IPS DF 19.7 (cell line): ENCODE measurements around the gene KCNN4.
"Not testable (repeated sequence)": the region's sequence is repeated elsewhere in the genome, so short reads cannot be mapped to it uniquely, and the experiment has no call there.

Source experiments
- DNase-seq: peaks from one replicate; pipeline ENCODE4 v3.0.0-alpha.2; 2013; ENCODE audit warnings: low read depth, low spot score

KCNN4 gene

DNA sequence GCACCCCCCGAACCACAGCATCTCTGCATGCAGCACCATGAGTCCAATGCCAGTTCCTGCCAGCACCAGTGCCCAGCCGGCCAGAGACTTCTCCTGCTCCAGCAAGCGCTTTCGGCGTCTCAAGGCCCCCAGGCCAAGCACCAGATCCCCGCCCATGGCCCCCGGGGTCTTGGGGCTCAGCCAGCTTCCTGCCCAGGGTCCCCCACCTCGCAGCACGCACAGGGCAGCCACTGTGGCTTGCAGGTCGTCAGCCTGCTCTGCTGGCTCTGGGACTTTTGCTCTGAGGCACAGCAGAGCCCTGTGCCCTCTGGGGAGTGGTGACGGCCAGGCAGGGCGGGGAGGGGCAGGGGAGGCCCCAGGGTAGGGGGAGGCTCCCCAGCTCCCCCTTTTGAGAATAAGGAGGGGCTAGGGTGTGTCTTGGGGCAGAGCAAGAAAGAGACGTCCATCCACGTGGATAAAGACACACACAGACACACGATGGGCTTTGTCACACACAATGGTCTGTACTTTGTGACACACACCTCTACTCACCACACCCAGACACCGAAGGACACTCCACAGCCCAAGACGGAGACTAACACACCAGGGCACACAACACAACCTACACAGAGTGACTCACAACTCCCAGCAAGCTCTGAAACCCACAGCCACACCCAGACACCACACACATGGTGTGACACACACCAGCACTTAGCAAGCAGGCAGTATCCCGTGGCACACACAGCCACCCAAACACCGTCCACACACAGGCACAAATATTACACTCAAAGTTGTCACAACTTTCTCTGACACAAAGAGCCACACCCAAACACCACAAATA is at the start of gene KCNN4:
KCNN4 (minus strand) TSS at position 268 of the 820 bp plus-strand sequence; CDS start at position 156, 112 bp downstream.
- DNase-seq, result no peak

DNA sequence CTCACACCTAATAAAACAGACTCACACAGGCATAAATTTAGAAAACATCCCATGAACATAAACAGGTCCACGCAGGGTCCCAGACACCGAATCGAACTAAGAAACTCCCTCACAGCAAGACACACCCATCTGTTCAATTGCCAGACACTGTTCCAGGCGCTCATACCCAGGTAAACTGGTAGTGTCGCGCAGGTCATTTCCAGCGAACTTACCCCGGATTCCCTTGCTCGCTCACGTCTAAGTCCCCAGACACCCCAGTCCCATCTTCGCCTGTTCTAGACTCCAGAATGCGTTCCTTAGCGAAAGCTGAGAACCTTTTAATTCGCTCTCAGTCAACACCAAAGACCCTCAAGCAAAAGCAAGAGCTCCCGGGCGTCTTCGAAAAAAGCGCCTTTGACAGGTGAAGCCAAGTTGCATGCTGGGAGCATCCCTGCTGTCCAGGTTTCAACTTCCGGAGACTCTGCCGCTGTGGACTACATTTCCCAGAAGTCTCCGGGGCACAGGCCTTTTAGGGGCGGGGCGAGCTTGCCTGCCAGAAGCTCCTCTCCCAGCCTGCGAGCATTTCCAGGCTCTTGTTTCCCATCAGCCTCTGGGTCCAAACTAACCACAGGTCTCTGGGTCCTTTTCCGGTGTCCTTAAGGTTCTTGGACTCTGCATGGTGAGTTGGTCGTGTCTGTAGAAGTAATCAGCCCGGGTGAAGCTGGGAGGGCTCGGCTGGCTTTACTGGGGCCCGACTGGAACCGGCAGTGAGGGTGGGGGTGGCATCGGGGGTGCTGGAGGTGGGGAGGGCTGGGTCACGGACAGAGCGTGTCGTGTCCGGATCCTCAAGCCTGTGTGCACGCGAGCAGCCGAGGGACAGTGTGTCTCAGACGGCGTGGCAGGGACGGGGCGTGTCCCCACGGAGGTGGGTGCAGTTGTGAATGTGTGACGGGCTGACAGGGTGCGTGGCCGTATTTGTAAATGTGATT is 46.3 kb upstream of the KCNN4 start, which contains the start of gene ZNF283:
ZNF283 (plus strand) TSS at position 535 of the 968 bp plus-strand sequence. CDS start 6,184 bp downstream, outside the sequence.
- peak; percentile 88 for DNase-seq

DNA sequence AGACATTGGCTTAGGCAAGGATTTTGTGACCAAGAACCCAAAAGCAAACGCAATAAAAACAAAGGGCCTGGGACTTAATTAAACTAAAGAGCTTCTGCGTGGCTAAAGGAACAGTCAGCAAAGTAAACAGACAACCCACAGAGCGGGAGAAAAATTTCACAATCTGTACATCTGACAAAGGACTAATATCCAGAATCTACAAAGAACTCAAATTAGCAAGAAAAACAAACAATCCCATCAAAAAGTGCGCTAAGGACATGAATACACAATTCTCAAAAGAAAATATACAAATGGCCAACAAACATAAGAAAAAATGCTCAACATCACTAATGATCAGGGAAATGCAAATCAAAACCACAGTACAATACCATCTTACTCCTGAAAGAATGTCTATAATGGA is 43.8 kb upstream of the KCNN4 start:
- DNase-seq, result not testable (repeated sequence)

DNA sequence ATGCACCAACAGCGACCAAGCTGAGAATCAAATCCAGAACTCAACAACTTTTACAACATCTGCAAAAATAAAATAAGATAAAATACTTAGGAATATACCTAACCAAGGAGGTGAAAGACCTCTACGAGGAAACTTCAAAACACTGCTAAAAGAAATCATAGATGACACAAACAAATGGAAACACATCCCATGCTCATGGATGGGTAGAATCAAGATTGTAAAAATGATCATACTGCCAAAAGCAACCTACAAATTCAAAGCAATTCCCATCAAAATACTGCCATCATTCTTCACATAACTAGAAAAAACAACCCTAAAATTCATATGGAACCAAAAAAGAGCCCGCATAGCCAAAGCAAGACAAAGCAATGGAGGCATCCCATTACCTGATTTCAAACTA is 43.1 kb upstream of the KCNN4 start:
- DNase-seq, result not testable (repeated sequence)

DNA sequence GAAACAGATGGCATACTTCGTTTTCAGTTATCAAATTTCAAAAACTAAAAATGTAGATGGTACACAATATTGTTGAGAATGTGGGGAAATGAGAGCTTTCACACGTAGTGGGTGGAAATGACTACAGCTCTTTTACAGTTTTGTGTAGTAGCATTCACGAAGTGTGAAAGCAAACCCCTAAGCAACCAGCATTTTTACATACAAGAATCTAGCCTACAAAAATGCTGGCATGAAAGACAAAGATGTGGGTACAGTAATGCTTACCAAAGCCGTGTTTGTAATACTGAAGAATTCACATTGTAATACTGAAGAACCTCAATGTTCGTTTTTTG is 40.1 kb upstream of the KCNN4 start:
- DNase-seq, result no peak

DNA sequence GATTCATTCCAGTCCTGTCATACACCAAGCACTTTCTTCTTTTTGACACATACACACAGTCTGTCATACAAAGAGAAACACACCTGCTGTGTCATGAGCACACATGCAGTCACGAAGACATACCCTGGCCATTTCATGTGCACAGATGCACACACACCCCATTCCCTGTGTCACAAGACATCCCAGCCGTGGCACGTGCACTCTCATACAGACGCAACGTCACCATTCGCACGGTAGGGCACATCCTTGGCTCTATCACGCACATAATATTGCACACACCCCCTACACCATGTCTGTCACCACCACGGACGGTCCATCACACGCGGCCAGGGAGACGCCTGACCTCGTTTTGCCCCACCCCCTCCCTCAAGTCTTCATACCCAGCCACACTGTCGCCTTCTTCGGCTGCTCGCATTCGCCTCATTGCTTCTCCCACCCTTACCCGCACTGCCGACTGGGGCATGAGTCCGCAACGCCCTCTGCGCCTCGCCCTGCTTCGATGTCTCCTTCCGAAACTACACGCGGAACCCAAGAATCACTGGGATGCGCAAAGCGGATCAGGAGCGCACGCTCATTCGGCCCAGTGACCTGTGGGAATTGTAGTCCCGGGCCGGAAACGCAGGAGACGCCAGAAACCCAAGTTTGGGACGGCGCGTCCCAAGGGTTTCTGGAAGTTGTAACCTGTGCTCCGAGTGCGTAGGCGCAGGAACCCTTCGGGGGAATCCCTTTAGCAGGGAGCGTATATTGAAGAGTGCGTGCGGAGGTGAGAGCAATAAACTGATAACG is 39.5 kb upstream of the KCNN4 start:
- no peak for DNase-seq

DNA sequence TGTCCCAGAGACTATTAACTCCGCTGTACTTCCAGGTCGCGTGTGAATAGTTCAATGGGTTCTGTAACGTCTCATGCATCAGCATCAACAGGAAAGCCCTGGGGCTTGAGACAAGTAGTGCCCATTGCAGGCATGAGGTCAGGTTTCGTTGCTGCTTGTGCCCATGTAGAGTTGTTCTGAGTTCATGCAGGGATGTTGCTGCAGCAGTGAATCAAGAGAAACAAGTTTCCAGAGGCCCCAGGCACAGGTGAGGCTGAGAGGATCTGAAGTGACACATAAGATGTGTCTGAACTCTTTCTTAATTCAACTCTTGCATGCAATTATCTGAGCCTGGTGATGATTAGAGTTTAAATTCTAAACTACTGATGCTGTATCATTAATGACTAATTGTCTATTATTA is 37.7 kb upstream of the KCNN4 start:
- no peak for DNase-seq

DNA sequence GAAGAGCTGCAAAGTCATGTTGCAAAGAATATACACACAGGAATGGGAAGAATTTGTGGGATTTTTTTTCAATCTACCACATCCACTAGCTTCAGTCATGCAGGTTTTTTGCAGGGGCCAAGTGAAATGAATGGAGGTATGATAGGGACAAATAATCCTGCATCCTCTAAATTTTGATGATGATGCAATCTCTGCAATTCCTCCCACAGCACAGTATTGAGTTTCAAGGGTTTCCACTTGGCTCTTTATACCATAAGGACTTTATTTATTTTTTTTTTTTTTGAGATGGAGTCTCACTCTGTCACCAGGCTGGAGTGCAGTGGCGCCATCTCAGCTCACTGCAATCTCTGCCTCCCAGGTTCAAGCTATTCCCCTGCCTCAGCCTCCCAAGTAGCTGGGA is 36.7 kb upstream of the KCNN4 start:
- DNase-seq, result not testable (repeated sequence)

DNA sequence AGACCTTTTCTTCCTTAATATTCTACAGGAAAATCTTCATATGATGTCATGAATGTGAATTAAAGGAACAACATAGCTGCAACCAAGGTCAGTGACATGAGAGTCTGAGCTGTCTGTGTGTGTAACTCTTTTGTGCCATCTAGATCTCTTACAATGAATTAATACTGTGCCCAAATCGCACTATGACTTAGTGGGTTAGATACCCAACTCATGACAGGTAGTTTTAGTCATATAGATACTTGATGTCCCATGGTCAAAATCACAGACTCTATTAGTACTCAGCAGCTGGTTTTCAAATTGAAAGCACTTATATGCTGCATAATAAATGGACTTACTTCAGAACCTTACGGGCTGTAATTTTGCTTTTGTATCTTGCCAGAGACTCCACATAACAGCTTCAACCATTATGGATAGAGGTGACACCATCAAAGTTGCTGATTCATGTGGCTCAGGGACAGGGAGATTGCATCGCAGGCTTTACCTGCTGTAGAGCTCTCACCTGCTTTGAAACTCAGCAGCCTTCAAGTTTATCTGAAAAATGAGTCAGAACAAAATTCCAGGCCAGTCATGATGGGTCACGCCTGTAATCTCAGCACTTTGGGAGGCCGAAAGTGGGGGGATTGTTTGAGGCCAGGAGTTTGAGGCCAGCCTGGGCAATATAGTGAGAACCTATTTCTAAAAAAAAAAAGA is 34.0 kb upstream of the KCNN4 start:
- DNase-seq, result no peak

DNA sequence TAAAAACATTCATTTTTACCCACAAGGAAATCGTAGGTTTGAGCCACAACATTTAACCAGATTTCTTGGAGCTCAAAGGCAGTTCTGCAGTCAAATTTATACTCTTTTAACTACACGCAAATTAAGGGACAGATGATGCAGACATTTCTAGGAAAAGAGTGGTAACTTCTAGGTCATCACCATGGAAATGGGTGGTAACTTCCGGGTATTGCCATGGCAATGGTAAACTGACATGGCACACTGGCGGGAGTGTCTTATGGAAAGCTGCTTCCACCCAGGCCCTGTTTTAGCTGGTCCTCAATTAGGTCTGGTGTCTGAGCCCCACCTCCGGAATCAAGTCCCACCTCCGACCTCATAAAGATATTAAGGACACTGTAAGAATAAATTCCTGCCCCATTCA is 31.9 kb upstream of the KCNN4 start:
- no peak for DNase-seq

DNA sequence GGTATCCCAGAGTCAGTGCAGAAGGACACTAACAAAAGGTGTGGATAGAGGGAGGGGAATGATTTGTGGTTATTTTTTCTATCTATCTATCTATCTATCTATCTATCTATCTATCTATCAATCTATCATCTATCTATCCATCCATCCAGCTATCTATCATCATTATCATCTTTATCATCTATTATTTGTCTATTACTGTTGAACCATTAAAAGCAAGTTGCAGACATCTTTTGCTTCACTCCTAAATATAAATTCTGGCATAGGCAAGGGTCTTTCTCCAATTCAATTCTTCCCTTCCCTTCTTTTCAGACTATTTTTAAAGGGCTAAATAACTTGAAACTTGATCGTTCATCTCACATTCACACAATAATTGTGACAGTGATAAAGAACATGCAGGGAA is 31.5 kb upstream of the KCNN4 start:
- no peak for DNase-seq

DNA sequence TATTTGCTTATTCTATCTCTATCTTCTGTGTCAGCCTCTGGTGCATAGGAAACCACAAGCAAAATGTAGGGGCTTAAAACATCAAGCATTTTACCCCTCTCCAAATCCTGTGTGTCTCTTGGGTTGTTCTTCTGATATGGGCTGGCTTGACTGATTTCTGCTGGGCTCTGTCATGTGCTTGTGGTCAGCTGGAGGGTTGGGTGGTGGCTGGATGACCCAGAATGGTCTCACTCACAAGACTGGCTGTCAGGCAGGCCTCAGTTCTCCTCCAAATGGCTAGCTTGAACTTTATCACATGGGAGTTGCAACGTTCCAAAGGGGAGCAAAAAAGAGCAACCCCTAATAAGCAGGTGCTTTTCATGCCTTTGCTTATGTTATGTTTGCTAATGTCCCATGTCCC is 31.1 kb upstream of the KCNN4 start:
- DNase-seq, result no peak

DNA sequence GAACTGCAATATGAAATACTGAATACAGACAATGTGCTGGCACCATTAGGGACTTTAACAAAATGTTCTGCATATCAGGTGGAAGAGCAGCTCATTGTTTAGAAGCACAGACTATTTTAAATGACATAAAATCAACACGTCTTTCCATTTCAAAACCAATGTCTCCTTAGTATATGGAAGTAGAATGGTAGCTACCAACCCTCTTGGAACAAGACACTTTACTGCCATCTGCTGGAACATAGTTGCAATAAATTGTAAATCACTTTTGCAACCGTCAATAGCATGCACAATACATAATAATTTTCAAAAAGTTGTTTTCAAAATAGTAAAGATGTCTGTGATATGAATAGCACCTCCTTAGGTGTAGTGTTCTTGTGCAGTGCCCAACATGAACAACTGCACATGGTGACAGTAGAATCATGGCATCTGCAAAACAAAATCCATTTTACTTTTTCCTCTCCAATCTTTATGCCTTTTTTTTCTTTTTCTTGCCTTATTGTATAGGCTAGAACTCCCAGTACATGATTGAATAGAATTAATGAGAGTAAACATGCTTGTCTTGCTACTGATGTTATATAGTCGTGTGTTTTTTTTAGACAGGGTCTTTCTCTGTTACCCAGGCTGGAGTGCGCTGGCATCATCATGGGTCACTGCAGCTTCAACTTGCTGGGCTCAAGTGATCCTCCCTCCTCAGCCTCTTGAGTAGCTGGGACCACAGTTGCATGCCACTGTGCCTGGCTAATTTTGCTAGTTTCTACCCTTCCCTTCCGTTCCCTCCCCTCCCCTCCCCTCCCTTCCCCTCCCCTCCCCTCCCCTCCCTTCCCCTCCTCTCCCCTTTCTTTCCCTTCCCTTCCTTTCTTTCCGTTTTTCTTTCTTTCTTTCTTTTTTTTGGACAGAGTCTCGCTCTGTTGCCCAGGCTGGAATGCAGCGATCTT is 29.3 kb upstream of the KCNN4 start:
- no peak for DNase-seq

DNA sequence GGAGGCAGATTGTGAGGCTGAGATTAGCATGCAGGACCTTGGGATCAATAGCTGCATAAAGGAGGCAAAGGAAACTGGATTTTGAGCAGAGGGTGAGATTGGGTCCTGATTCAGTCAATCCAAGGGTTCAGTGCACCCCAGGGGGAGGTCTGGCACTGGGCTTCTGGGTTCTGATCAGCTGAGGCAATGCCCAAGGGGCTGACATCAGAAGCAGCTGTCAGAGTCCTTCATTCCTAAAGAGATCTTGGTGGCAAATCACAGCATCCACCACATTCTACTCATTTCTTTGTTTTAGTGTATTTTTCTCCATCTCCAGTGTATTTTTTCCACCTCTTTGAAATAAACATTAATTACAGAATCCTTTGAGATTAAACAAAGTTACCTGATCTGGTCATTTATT is 26.9 kb upstream of the KCNN4 start:
- no peak for DNase-seq

DNA sequence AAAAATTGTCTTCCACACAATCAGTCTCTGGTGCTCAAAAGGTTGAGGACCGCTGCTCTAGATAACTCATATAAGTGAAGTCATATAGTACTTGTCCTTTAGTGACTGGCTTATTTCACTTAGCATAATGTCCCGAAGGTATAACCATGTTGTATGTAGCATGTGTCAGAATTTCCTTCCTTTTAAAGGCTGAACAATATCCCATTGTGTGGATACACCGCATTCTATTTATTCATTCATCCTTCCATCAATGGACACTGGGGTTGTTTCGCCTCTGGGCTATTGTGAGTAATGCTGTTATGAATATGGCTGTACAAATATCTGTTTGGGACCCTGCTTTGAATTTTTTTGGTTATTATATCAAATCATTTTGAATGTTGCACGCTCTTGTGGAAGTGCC is 26.1 kb upstream of the KCNN4 start:
- no peak for DNase-seq

DNA sequence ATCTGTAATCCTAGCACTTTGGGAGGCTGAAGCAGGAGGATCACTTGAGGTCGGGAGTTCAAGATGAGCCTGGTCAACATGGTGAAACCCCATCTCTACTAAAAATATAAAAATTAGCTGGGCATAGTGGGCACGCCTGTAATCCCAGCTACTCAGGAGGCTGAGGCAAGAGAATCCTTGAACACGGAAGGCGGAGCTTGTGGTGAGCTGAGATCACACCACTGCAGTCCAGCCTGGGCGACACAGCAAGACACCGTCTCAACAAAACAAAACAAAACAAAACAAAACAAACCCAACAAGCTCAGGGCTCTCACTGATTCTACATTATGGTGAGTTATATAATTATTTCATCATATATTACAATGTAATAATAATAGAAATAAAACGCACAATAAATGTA is 25.6 kb upstream of the KCNN4 start:
- not testable (repeated sequence) for DNase-seq

DNA sequence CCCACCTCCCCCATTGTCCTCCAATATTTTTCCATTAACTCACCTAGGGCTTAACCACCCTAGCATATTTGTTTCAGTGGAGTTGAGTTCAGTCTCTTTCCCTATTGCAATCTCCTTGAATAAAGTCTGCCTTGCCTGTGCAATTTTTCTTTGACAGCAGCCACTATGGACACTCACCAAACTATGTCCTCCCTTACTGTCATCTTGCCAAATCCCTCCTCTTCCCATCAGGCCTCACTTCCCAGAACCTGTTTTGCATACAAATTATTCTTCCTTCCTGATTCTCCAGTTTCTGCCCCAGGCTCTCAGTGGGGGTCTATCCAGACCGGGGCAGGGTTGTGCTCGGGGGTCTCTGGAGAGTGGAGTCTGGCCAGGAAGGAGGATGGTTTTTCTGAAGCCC is 23.7 kb upstream of the KCNN4 start:
- DNase-seq, result no peak

DNA sequence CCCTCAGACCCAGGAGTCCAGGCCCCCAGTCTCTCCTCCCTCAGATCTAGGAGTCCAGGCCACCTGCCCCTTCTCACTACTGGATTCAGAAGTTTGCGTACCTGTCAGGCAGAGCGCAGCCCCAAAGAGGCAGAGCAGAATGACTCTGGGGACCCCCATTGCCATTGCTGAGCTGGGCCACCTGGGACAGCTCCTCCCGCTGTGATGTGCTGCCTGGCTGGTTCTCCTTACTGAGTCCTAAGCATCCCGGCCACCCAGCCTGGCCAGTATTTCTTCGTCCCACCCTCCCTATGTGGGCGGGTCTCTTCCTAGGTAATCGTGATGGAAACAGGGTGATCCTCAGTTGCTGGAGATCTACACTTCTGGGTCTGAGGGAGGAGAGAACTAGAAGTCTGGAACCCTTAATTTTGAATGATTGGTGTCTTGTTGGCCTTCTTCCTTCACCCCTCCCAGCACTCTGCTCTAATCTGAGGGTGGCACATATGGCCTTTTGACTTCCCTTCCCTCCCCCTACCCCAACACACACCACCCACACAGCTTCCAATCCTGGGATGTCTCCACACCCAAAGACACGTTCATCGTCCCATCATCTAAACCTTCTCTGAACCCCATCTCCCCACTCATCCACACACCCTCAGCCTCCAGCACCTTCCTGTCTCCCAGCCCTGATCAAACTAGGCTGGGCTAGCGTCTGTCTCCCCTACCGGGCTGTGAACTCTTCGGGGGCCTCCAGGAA is 21.6 kb upstream of the KCNN4 start, which contains the start of gene LYPD5:
LYPD5 (minus strand) TSS at position 232 of the 736 bp plus-strand sequence; CDS start at position 165, 67 bp downstream.
- DNase-seq, result no peak

DNA sequence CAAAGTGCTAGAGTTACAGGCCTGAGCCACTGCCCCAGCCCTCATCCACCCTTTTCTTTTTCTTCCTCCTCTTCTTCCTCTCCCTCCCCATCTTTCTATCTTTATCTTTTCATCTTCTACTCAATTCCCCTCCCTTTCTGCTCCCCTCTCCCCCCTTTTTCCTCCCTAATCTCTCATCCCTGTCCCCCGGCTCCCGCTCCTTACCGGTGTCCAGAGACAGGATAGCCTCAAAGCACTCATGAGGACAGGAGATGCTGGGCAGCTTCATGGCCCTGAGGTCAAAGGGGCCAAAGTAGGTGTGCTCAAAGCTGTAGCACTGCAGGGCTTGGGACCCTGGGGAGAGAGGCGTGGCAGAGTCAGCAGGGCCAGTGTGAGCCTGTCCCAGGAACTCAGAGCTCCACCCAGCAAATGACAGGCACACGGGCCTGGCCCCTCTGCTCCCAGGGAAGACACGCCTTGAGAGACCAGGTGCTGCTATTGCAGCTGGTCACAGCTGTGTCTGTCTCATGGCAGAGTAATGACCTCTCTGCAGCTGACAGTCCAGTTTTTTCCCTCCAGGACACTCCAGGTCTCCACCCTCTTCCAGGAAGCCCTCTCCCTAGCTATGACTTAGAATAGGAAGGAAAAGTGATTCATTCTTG is 18.8 kb upstream of the KCNN4 start:
- no peak for DNase-seq
